Kidney epithelial cell (primary cell): ENCODE measurements around the gene KBTBD7. TPM values are rescaled to one million over a fixed set of nuclear protein-coding genes. Genes with fewer than 3 reads are reported as not detected.

Source experiments
- DNase-seq: peaks from one replicate; pipeline ENCODE4 v3.0.0-alpha.2; 2010; ENCODE audit warnings: low read depth
- H3K27me3 ChIP-seq: 2 replicates; pipeline ENCODE4 v1.6.0; 2011; ENCODE audit warnings: low read length; ENCODE audit not compliant: control insufficient read depth, insufficient read depth
- H3K36me3 ChIP-seq: 2 replicates; pipeline ENCODE4 v1.5.1; 2011; ENCODE audit warnings: low read length; ENCODE audit not compliant: control insufficient read depth, insufficient read depth
- H3K4me3 ChIP-seq: 2 replicates; pipeline ENCODE4 v1.5.1; 2011; ENCODE audit warnings: low read depth, mild to moderate bottlenecking, control low read depth, low read length
- total RNA-seq: library from RNA; depleted of rRNA; stranded (reverse); fragments of >200 nt; gene quantifications from 2 replicates; pipeline ENCODE4 v1.2.3, GENCODE V29; 2015
- TF ChIP-seq, protein P1 (sequence below): IDR thresholded peaks from 2 replicates; pipeline ENCODE4 v1.5.1; 2011; ENCODE audit warnings: mild to moderate bottlenecking, moderate library complexity, low read length, control low read depth, inconsistent platforms; ENCODE audit not compliant: insufficient read depth, poor library complexity, severe bottlenecking

KBTBD7 gene
- total RNA-seq, 1 donor from 2014 or later: 3.3 TPM

DNA sequence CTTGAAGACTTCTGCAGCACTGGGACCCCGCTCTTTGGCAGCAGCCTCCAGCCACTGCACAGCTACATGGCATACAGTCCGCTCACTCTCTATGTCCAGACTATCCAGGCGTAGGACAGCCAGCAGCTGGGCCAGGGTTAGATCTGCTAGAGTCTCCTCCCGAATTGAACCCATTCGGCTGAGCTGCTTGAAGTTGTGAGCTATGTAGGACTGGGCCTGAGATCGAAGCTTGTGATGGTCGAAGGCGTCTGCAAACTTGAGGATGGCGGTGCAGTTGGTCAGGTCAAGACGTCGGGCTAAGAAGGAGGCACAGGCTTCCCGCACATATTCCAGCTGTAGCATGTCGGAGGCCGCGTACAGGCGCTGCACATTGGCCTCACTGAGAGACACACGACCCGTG lies 900 bp downstream of the KBTBD7 start:
- DNase-seq: no peak
- TF ChIP-seq, protein P1, sequence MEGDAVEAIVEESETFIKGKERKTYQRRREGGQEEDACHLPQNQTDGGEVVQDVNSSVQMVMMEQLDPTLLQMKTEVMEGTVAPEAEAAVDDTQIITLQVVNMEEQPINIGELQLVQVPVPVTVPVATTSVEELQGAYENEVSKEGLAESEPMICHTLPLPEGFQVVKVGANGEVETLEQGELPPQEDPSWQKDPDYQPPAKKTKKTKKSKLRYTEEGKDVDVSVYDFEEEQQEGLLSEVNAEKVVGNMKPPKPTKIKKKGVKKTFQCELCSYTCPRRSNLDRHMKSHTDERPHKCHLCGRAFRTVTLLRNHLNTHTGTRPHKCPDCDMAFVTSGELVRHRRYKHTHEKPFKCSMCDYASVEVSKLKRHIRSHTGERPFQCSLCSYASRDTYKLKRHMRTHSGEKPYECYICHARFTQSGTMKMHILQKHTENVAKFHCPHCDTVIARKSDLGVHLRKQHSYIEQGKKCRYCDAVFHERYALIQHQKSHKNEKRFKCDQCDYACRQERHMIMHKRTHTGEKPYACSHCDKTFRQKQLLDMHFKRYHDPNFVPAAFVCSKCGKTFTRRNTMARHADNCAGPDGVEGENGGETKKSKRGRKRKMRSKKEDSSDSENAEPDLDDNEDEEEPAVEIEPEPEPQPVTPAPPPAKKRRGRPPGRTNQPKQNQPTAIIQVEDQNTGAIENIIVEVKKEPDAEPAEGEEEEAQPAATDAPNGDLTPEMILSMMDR: no peak
- Histone ChIP-seq H3K27me3 (no peaks in the 10 kb centered on the region), H3K4me3 (no peak overlapping the region), H3K36me3 (no peaks in the 10 kb centered on the region)

DNA sequence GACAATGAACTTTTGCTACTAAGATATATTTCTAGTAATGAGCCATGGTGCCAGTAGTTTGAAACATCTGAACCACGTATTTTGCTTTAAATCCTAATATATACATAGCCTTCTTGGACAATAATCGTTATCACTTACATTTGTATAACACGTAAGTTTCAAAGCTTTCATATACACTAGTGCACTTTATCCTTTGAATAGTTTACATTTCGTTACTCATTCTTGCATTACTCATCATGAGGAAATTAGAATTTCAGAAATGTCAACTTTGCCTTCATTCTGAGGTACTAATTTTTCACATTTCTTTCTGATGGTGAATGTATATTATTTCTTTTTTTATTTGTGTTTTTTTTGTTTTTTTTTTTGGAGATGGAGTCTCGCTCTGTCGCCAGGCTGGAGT lies 5.8 kb downstream of the KBTBD7 start:
- no peaks in the 10 kb centered on the region for H3K36me3 ChIP-seq
- H3K4me3 ChIP-seq: no peak overlapping the region
- TF ChIP-seq, protein P1: no peak
- no peaks in the 10 kb centered on the region for H3K27me3 ChIP-seq
- DNase-seq: no peak

DNA sequence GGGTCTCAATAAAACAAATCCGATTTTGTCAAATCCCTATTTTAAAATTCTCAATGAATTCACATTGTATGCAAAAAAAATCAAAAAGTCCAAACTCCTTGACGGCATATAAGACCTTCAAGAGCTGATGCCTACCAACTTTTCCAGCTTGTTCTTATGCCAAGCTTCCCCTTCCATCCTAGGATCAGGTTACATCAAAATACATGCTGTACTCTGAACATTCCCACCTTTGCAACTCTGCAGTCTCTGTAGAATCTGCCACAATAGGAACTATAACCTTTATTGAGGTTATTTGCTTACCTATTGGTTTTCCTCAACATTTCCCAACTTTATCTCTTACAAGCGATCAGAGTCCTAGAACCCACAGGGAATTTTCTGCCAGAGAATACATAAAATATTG lies 7.9 kb downstream of the KBTBD7 start:
- TF ChIP-seq, protein P1: no peak
- Histone ChIP-seq H3K27me3 (no peaks in the 10 kb centered on the region), H3K4me3 (no peak overlapping the region), H3K36me3 (no peaks in the 10 kb centered on the region)
- no peak for DNase-seq

DNA sequence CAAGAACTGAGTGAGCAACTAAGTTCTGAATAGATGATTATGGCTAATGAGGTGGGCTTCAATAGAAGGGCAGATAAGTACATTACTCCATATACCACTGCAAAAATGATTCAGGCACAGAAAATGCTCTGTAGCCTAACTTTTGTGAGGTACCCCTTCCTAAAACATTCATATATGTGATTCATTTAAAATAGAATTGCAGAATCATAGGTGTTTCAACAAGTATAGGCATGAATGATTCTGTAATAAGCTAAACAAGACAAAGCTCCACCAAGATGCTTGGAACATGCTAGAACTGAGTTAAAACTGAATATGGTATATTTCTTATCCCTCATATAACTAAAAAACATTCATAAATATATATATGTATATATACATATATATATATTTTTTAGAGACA lies 12.1 kb downstream of the KBTBD7 start:
- Histone ChIP-seq H3K4me3 (no peak overlapping the region), H3K27me3 (no peaks in the 10 kb centered on the region), H3K36me3 (no peaks in the 10 kb centered on the region)
- TF ChIP-seq, protein P1: no peak
- DNase-seq: no peak

DNA sequence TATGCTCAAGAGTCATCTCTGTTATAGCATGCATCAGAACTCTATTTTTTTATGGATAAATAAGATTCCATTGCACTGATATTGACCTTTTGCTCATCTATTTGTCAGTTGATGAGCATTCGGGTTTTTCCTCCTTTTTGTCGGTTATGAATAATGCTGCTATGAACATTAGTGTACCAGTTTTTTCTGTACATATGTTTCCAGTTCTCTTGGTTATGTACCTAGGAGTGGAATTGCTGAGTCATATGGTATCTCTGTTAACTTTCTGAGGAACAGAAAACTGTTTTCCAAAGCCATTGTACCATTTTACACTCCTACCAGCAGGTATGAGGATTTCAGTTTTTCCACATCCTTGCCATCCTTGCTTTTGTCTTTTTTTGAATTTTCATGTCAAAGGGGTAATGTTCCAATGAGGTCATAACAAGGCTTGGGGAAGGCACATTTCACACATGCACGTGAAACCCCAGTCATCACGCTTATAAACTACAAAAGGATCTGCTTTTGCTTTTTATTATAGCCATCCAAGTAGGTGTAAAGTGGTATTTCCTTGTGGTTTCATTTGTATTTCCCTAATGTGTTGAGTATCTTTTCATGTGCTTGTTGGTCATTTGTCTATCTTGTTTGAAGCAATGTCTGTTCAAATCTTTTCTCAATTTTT lies 14.6 kb downstream of the KBTBD7 start:
- Histone ChIP-seq H3K4me3 (no peak overlapping the region), H3K27me3 (no peaks in the 10 kb centered on the region), H3K36me3 (no peaks in the 10 kb centered on the region)
- TF ChIP-seq, protein P1: no peak
- DNase-seq: no peak

DNA sequence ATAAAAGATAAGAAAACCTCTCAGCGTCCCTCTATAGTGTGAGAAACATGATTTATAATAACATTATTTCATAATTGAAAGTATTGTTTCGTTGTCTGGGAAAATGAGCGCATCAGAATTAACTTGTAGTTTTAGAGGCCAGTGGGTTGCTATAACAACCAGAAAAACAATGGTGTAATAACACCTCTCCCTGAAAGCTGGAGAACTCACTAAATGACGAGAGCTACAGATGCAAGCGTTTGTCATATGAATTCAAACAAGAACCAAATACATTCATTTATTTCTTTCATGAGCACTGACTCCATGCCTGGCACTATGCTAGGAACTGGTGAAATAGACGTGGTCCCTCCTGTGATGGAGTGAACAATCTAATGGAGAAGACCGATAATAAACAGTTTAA lies 16.3 kb downstream of the KBTBD7 start:
- no peak for DNase-seq
- Histone ChIP-seq H3K4me3 (no peak overlapping the region), H3K36me3 (no peaks in the 10 kb centered on the region), H3K27me3 (no peaks in the 10 kb centered on the region)
- TF ChIP-seq, protein P1: no peak
